Activated naive CD4-positive, alpha-beta T cell treated with anti-CD3 and anti-CD28 coated beads, Interleukin-2, amount 50 U/mL, for 16 hours (primary cell): ENCODE results near the gene GNAS-AS1.

Source experiments
- DNase-seq: peaks from one replicate; pipeline ENCODE4 v3.0.0-alpha.2; 2020

GNAS-AS1 gene

GRCh38 chr20:58883241-58883691, 32.6 kb upstream of the GNAS-AS1 start:
- no peak for DNase-seq

- DNase-seq, result no peak
Measured at GRCh38 chr20:58882704-58883089, 32.0 kb upstream of the GNAS-AS1 start.

- DNase-seq, result no peak
Measured at GRCh38 chr20:58880994-58881752, 30.5 kb upstream of the GNAS-AS1 start.

GRCh38 chr20:58880441-58880840, 29.7 kb upstream of the GNAS-AS1 start:
- no peak for DNase-seq

- no peak for DNase-seq
Measured at GRCh38 chr20:58878399-58878798, 27.7 kb upstream of the GNAS-AS1 start.

GRCh38 chr20:58877976-58878360, 27.3 kb upstream of the GNAS-AS1 start:
- no peak for DNase-seq

GRCh38 chr20:58877050-58877975, 26.6 kb upstream of the GNAS-AS1 start:
- no peak for DNase-seq

- DNase-seq, result no peak
Measured at GRCh38 chr20:58876437-58876836, 25.7 kb upstream of the GNAS-AS1 start.

GRCh38 chr20:58875541-58876134, 24.9 kb upstream of the GNAS-AS1 start:
- no peak for DNase-seq

GRCh38 chr20:58875111-58875510, 24.4 kb upstream of the GNAS-AS1 start:
- DNase-seq, result no peak

- no peak for DNase-seq
Measured at GRCh38 chr20:58874469-58874868, 23.8 kb upstream of the GNAS-AS1 start.

GRCh38 chr20:58871533-58872102, 20.9 kb upstream of the GNAS-AS1 start:
- no peak for DNase-seq

- peak; percentile 55 for DNase-seq
Measured at GRCh38 chr20:58870293-58871014, 19.8 kb upstream of the GNAS-AS1 start.

GRCh38 chr20:58869662-58870227, 19.0 kb upstream of the GNAS-AS1 start:
- no peak for DNase-seq

- no peak for DNase-seq
Measured at GRCh38 chr20:58868795-58869194, 18.1 kb upstream of the GNAS-AS1 start.

GRCh38 chr20:58867211-58867610, 16.5 kb upstream of the GNAS-AS1 start:
- DNase-seq, result no peak

GRCh38 chr20:58865843-58866242, 15.1 kb upstream of the GNAS-AS1 start:
- no peak for DNase-seq

GRCh38 chr20:58864346-58864745, 13.6 kb upstream of the GNAS-AS1 start:
- DNase-seq, result no peak

GRCh38 chr20:58863044-58863790, 12.5 kb upstream of the GNAS-AS1 start:
- no peak for DNase-seq

GRCh38 chr20:58855506-58856389, 5.0 kb upstream of the GNAS-AS1 start:
- no peak for DNase-seq
